GM15510 (cell line): Measurements from ENCODE around the gene HMSD.

Source experiments
- POLR2A ChIP-seq: IDR thresholded peaks from 3 replicates; pipeline ENCODE4 v1.6.1; 2011; ENCODE audit warnings: borderline replicate concordance; ENCODE audit not compliant: insufficient read length; ENCODE audit errors: extremely low read depth

Gene HMSD

DNA sequence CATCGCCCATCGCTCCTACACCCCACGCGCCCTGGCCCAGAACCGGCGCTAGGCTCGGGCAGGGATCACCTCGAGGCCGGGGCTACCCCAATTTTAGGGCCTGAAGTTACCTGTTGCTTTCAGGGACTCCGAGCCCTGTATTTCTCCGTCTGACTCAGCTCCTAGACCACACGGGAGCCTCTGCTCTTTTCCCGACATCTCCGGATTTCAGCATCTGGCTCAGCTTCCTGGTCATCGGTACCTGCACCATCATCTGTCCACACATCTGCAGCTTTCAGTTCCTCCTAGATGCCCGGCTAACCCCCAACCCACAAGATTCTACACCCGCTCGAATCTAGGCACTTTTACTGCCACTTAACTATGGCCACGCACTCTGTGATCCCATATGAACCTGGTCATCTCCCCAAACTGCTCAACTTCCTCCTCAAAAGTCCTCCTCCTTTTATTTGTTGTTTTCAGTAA is 12.1 kb upstream of the HMSD start:
- no peak for TF ChIP-seq POLR2A

DNA sequence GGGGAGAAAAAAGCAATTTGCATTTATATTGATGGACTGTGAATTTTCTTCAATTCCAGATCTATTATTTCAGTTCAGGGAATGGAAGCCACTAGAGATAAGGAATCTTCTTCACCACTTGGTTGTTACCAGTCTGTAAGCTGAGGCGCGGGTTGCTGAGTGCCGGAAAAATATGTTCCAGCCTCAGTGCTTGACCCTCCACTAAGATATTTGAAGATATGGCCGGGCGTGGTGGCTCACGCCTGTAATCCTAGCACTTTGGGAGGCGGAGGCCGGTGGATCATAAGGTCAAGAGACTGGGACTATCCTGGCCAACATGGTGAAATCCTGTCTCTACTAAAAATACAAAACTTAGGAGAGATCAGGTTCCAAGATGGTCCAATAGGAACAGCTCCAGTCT is 9.1 kb upstream of the HMSD start:
- no peak for TF ChIP-seq POLR2A

DNA sequence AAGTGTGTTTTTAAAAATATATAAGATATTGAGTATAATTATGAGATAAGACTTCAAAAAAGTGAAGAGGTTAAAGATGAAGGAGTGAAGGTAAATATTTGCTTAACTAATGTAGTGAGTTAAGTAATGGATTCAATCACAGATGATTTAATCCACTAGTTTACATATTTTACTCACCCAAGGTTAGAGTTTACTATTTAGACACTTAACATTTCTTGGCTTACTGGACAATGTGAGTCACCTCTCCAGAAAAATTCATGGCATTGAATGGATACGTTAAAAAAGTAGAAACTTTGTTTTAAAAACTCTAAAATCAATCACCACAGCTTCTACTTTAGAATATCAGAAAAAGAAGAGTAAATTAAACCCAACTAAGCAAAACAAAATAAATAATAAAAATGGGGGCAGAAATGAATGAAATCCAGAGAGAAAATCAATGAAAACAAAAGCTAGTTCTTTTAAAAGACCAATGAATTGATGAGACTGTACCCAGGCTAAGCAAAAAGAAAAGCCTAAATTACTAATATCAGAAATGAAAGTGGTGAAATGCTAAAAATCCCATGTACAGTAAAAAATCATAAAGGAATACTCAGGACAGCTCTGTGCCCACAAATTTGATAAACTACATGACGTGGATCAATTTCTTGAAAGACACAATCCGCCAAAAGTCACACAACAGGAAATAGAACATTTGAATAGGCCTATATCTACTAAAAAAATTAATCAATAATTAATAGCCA is 1.9 kb upstream of the HMSD start:
- TF ChIP-seq POLR2A, result no peak

DNA sequence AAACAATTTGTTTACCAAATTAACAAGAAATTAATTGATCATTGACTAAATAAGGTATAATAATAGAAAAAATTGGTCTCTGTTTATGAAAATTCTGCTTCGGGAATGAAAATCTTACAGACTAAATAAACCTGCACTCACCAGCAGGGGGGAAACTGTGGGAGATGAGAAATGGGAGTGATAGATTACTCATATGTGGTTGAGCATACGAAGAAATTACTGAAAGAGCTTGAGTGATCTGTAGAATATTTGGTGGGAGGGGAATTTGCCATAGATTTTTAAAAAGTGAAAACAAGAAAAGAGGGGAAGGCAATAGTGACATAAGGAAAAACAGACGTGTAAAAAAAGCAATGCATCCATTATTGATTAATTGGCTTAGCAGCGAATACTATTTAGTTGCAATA is 2.2 kb downstream of the HMSD start:
- no peak for TF ChIP-seq POLR2A

DNA sequence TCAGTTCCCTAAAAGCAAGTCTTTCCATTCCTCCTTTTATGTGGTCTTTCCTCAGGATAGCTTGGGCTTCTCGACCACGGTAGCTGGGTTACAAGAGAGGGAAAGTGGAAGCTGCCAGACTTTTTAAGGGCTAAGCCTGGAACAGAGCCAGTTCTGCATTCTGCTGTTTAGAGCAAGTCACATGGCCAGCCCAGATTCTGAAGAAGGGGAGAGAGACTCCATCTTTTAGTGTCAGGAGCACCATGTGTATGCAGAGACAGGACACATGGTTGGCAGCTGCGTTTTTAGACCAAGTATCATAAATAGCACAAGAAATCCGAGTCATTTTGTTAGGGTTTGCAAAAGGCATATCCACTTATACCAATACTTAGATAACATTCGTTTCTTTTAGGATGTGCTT is 4.7 kb downstream of the HMSD start:
- no peak for TF ChIP-seq POLR2A

DNA sequence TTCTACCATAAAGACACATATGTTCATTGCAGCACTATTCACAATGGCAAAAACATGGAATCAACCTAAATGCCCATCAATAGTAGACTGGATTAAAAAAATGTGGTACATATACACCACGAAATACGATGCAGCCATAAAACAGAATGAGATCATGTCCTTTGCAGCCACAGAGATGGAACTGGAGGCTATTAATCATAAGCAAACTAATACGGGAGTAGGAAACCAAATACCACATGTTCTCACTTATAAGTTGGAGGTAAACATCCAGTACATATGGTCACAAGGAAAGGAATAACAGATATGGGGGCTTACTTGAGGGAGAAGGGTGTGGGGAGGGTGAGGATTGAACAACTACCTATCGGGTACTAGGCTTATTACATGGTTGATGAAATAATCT is 7.7 kb downstream of the HMSD start:
- TF ChIP-seq POLR2A, result no peak

DNA sequence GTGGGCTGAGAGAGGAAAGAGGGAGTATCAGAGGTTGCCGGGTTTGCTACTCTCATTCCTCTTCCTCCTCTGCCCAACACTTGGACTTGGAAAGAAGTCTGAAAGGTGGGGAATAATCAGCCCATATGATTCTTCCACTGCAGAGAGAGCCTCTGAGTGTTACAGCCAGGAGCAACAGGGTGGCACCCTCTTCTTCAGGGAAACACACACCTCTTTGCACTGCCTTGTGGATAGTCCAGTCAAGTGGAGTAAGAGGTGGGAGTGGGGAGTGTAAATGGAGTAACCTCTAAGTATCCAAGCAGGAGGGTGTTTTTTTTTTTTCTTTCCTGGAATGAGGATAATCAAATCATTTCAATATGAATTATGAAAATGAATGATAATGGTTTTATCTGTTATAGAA is 11.8 kb downstream of the HMSD start:
- TF ChIP-seq POLR2A, result no peak

DNA sequence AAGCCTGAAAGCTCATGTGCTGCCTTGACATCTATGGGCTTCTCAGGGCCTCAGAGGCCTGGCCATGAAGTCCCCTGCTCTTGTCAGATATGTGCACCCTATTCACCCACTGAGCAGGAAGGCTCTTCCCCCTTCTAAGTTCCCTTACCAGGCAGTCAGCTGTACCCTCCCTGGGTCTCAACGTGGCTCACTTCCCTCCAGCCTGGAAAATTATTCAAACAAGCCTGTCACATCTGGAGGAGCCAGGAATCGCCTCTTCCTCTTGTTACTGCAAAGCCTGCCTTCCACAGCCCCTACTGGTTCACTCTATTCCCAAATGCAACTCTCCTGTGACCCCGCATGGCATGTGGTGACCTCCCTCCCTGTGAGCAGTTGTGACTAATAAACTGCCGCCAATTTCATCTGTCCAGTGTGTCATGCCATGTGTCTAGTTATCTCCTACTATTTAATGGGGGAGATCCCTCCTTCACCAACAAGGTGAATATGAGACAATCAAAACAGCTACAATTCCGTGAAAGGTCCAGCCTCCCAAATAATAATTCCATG is 12.4 kb downstream of the HMSD start:
- TF ChIP-seq POLR2A, result no peak

DNA sequence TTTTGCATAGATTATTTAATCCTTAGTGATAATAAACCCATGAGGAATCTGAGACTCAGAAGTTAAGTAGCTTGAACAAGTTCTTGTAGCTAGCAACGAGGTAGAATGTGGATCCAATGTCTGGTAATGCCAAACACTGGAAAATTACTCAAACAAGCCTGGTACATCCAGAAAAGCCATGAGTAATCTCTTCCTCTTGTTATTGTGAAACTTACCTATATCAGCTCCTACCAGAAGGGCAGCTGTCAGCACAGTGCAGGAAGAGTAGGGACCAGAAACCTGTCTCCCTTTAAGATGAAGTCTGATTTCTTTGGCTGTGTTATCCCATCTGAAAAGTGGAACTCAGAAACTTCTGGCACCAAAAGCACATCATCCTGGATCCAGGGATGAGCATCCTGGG is 13.0 kb downstream of the HMSD start:
- no peak for TF ChIP-seq POLR2A

DNA sequence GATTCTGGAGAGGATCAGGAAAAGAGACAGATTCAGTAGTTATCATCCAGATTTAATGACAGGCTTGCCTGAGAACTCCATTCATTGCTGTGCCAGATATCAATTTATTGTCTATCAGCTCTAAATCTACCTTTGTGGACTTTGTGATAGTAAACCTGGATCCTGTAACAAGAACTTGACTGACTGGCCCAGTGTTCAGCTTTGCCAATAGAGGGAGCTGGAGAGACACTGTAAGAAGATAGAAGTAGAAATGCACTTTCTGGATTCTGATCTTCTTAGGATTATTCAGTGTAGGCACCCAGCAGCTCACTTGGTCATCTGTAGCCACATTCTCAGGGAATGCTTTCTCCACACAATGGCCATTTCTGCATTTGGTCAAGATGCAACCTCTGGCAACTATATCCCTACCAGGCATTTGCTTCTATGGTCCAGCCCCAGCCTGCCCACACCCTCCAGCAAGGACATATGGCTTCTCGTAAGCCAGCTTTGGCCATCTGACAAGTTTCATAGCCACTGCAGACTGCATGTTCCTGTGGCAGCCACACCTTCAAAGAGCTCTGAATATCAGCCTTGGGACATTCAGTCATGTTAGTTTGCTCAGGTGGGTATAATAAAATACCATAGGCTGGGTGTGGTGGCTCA is 14.6 kb downstream of the HMSD start:
- no peak for TF ChIP-seq POLR2A

DNA sequence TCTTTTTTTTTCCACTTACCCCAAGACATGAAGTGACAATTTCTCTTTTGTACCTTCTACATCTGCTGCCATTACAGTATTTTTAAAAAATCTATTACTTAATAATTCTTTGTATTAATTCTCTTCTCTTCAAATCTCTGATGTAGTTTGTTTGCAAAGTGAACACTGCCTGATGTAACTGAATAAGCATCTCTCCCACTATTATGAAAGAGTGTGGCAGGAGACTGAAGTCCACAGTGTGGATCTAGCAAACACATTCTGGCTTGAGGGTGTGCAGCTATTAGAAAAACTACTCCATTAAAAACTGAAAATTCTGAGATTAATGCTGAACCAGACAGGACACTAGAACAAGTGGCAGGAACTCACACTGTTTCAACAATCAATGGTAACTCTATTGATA is 15.8 kb downstream of the HMSD start:
- no peak for TF ChIP-seq POLR2A

DNA sequence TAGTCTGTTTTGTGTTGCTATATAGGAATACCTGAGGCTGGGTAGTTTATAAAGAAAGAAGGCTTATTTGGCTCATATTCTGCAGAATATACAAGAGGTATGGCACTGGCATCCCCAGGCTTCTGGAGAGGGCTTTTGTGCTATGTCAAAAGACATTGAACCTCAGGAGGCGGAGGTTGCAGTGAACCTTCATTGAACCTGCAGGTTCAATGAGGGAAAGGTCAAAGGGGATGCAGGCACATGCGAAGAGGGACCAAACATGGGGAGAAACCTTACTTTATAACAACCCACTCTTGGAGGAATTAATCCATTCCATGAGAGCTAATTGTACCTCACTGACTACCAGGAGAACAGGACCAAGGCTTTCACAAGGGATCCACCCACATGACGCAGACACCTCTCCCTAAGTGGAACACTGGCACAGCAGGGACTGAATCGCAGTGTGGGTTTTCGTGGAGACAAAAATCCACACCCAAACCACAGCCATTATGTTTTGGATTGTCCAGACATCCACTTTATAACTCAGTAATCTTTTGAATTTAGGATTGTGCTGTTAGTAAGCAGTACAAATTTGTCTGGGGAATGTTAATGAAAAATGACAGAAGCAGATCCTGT is 16.7 kb downstream of the HMSD start:
- no peak for TF ChIP-seq POLR2A

DNA sequence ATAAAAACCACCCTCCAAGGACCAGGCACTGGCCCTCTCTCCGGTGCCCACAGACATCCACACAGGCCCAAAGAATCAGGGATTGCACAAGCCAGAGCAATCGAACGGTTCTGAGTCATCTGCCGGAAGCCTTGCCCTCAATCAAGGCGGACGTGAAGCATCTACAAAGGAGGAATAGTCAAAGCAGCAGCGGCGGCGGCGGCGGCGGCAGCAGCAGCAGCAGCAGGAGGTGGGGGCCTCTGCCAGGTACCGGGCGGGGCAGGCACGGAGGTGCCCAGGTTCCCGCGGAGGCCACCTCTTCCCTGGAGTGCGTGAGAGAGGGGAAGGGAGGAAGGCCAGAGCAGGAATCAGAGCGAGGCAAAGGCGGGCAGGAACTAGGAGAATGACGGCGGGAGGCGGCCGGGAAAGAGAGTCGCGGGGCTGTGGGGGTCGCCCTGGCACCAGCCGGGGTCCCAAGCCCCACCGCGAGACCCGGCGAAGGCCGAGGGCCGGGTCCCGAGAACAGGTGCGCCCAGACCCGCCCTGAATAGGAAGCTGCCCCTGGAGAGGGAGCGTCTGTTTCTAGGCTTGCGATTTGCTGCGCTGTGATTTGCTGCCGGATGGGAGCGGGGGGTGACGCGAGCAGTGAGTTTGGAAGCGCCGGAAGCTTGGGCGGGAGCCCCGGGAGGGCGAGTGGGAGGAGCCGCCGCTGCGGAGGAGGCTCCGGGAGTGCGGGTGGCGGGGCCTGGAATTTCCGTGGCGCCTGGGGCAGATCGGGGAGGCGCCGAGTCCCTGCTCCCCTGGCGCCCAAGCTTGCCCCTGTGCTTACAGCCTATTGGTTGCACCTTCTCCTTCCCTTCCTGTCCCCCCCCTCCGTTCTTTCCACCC is 21.1 kb downstream of the HMSD start, which contains the start of gene SERPINB8:
TSS of gene SERPINB8 (plus strand) at position 140 of the 867 bp plus-strand sequence. CDS start 8,228 bp downstream, outside the sequence.
- peak; percentile 90 for TF ChIP-seq POLR2A

DNA sequence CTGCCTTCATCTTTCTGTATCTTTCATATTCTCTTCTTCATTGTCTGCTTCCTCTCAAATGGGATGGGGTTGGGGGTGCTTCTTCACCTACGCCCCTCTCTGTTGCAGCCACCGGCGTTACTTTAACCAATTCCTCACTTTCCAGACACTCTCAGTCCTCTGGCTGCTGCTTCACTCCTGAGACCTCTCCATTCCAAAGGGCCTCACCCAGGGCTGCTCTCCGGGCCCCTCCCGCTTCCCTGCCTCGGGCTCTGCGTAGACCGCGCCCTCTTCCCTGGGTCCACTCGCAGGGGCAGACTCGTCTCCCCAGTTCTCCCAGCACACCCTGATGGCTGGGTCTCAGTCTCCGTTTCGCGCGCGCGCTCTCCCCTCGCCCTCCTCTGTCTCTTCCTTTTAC is 21.7 kb downstream of the HMSD start:
- TF ChIP-seq POLR2A, result no peak
